ACHN (cell line): ENCODE results near the gene HNRNPUL1.

ENCODE experiments used
- DNase-seq: peaks from one replicate; pipeline ENCODE4 v3.0.0-alpha.2; 2015
- in situ Hi-C: cut with HindIII; loops from 2 replicates; pipeline ENCODE4 v1.10.0; 2017; ENCODE audit warnings: low sequenced_read_pairs, low pct_ligation_motif_present, low pct_unique_long_range_greater_than_20kb

The HNRNPUL1 gene

DNA sequence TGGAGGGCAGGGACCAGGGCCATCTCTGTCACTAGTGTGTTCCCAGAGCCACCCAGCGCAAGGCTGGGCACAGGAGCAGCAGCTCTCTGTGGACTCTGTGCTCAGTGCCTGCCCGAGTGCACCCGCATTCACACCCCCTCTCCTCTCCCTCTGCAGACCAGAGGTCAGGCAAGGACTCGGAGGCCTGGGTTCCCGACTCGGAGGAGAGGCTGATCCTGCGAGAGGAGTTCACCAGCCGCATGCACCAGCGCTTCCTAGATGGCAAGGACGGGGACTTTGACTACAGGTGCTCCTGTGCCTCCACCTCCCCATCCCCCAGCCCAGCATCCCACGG is 56.0 kb downstream of the HNRNPUL1 start:
- in situ Hi-C loops: no loop called here
- DNase-seq: no peak

DNA sequence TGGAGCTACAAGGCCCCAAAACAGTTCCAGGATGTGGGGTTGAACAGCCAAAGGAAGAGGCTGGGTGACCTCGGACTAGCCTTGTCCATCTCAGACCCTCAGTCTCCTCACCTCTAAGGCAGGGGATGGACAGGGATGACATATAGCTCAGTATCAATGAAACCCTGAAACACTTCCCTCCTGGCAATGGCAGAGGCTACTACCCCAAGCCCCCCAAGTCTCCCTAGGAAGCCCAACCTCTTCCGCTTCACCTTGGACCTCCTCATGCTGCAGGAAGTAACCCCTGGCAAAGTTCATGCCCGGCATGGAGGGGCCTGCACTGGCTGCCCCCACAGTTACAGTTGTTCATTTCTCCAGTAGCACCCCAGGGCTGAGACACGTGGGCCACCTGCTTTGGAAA is 56.4 kb downstream of the HNRNPUL1 start:
- in situ Hi-C loops: no loop called here

DNA sequence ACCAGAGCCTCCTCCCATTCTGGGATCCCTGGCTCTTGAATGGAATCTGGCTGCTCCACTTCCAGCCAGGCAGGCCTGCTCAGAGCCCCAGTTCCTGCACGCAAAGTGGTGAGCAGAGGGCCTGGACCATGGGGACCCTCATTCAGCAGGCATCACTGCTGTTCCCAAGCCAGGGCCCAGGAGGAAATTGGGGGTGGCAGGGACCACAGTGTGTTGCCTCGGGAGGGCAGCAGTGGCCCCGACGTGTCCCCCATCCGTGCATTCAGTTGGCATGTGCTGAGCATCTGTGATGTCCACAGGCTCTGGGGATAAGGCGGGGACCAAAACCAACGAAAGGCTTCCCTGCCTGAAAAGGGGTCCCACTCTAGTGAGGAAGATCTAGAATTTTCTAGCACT is 57.0 kb downstream of the HNRNPUL1 start:
- in situ Hi-C loops: no loop called here
- DNase-seq: no peak

More for the DNA sequence above, 56.4 kb downstream of the HNRNPUL1 start:
- no peak for DNase-seq

DNA sequence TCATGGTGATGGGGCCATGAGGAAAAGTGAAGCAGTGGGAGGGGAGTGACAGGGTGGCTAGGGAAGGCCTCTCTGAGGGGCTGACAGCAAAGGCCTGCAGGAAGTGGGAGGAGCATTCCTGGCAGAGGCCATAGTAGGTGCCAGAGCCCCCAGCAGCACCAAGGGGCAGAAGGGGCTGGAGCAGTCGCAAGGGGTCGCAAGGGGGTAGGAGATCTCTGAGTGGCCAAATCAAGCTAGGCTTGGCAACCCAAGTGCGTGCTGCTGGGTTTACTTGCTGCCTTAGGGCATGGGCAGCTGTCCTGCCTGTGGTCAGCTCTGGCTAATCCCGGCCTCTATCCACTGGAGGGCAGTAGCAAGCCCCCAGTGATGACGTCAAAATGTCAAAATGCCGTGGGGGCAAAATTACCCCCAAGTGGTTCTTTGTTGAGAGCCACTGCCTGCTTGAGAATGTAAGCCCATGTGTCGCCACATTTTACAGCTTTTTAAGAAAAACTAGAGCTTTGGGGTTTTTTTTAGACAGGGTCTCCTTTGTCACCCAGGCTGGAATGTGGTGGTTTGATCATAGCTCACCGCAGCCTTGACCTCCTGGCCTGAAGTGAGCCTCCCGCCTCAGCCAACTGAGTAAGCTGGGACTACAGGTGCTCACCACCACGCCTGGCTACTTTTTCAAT is 57.6 kb downstream of the HNRNPUL1 start:
- peak; percentile 69 for DNase-seq
- in situ Hi-C loops: no loop called here

DNA sequence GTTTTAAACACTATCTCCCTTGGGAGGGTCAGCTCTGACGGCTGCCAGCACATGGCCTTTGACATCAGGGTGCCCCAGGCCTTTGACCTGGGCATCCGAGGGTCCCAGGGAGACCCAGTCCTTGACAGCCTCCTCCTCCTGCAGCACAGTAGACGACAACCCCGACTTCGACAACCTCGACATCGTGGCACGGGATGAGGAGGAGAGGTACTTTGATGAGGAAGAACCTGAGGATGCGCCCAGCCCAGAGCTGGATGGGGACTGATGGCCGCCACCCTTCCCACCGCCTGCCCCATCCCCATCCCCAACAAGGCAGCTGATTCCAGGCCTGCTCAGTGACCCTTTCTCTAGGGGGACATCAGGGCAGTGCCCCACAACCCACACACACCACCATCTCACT is 58.3 kb downstream of the HNRNPUL1 start:
- no peak for DNase-seq
- in situ Hi-C loops: no loop called here

DNA sequence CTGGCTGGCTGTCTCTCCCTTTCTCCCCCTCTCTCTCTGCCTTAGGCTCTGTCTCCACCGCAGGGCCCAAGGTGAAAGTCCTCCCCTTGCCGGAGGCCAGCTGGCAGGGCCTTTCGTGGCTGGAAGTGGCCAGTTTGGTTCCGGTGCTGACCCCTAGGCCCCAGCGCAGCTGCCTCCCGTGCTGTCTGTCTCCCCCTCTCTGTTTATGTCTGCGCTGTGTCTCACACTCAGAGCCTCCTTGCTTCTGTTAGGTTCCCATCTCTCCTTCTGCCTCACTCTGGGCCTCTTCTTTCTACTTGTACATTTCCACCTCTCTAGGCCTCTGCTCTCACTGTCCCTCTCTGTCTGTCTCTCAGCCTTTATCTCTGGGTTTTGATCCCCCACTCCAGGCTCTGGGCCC is 58.9 kb downstream of the HNRNPUL1 start:
- no peak for DNase-seq
- in situ Hi-C loops: no loop called here

DNA sequence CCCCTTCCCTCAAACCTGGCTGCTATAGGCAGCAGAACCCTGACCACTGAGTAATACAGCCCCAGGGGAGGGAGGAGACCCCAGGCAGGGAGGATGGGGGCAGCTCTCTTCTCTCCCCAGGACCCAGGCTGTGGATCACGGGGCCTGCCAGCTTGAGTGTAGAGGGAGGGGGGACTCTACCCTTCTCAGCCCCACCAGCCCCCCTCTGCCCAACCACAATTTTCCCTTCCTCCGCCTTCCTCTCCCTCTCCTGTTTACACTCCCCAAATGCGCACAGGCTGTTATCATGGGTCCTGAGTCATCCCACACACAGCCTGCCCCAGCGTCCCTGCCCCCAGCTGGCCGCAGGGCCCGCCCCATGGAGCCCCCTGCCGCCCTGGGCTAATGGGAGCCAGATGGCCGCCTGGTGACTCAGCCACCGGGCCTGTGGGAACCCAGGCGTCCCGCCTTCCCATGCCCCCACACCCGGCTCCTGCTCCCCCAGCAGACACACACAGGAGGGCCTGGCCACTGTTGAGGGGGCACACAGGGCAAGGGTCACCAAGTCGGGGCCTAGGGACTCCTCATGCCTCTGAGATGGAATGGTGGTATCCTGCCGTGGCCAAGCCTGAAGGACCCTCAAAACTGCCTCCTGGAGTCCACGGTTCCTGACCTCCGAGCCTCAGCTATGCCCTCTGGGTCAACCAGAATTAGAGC is 59.4 kb downstream of the HNRNPUL1 start:
- DNase-seq: peak; percentile 79
- in situ Hi-C loops: no loop called here

DNA sequence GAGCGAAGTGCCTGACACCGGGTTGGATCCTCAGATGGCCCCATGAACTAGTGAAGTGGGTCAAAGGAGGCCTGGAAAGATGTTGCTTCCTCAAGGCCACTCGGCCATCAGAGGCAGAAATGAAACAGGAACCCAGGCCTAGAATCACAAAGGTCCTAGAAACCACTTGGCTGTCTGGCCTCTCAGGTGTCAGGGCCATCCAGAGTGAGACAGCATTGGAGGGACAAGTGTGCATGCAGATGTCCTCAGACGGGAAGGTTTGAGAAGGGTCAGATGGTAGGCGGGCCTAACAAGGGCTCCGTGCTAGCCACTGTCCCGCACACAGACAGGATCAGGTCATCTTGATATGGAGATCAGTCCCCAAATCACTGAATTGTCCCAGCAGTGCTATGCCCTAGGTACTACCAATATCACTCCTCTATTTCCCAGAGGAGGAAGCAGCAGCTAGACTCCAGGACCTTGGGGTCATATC is 60.1 kb downstream of the HNRNPUL1 start:
- in situ Hi-C loops: no loop called here
- DNase-seq: no peak

DNA sequence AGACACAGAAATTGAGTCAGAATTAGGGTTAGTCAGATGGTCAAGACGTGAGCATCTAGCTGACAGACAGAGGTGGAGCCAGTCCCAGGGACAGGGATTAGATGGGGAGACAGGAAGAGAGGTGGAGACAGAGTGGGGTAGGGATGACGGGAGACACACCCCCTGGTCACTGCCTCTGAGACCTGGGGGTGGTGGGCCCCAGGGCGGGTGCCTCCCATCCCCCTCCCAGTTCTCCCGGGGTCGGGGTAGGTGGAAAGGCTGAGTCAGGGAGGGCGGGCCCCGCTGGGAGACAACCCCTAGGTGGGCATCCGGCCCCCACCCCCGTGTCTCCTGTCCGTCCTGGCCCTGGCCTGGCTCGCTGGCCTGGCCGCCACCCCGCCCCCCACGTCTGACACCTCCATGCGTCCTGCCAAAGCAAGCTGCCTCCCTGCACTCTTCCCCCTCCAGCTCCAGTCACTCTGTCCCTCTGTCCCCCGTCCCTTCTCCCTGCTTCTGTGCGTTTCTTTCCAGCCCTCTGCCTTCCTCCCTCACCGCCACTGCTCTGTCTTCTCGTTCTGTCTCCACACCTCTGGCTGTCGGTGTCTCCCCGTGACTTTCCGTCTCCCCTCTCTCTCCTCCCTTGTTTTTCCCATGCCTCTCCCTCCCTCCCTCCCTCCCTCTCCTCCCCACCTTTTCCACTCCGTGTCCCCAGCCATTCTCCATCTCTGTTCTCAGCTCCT is 60.9 kb downstream of the HNRNPUL1 start:
- no peak for DNase-seq
- in situ Hi-C loops: no loop called here

DNA sequence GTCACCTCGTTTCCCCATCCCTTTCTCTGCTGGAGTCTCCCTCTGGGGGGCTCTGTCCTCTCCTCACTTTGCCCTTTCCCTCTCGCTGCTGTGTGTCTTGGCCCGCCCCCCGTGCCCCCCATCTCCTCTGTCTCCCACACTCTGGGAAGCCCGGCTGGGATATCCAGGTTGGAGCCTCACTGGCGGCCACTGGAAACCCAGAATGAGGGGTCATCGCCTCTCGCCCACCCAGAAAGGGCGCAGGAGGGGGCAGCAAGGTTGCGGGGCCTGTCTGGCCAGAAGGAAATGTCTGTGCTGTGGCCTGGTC is 61.4 kb downstream of the HNRNPUL1 start:
- in situ Hi-C loops: no loop called here
- DNase-seq: no peak

DNA sequence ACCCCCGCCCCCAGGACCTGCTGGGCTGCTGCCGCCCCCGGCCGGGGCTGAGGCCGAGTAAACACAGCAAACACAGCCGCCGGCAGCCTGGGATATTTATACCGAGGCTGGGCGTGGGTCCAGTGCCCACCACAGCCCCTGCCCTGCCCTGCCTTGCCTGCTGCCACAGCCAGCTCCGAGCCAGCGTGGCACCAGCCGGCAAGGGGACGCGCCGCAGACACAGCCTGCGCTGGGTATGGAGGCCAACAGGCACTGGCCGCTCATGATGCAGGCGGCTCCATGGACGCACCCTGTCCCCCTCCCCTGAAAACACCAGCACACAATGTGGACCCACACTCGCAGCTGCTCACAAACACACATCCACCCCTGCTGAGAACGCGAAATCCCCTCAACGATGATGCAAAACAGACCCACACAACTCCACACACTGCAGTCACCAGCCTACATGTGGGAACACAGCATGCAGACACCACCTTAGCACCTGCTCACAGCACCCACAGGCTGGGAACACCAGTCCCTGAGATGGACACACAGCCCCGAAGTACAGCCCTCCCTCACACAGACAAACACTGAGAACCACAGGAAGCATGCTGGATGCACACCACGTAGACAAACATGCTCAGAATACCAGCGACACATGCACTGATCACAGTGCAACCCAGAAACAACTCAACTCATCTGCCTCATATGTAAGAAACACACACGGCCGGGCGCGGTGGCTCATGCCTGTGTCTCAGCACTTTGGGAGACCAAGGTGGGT is 62.0 kb downstream of the HNRNPUL1 start:
- in situ Hi-C loops: no loop called here
- no peak for DNase-seq

DNA sequence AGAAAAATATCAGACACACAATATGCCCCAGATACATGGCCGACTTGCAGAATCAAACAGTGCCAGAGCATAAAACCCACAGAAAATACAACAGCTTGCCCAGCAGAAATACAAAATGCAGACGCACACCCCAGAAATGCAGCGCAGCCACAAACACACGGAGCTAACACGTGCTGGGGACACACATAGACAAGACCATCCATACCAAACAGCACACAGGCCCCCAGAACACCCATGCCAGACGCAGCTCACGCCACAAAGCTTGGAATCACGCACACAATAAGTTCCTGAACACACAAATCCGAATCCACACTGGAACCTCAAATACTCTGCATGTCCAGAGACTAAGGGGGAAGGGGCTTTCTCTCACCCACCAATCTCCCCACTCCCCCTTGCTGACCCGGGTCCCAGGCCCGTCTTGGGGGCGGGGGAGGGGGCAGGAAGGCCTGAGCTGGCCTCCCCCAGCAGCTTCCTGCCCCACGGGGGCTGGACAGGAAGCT is 63.0 kb downstream of the HNRNPUL1 start:
- in situ Hi-C loops: no loop called here
- no peak for DNase-seq

DNA sequence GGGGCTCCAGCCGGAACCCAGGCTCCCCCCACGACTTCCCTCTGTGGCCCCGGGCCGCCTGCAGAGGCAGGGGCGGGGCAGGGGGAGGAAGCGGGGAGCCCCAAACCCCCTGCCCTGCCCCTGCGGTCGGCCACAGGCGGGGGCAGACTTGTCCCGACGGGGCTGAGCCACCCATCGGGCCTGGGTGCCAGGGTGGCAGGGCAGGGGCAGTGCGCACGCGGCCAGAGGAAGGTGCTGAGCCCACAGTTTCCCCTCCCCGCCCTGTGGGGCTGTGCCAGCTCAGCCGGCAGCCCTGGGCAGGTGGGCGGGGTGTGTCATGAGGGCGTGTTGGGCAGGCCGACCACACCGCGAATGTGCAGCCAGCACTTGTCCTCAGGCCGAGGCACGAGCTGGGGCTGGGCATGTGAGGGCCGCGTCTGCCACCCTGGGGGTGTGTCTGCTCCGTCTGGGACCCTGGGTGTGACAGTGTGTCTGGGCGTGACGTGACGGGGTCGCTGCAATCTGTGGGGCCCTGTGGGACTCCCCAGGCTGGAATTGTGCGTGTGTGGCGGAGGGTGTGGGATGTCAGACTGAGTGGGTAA is 63.5 kb downstream of the HNRNPUL1 start:
- no peak for DNase-seq
- in situ Hi-C loops: no loop called here

DNA sequence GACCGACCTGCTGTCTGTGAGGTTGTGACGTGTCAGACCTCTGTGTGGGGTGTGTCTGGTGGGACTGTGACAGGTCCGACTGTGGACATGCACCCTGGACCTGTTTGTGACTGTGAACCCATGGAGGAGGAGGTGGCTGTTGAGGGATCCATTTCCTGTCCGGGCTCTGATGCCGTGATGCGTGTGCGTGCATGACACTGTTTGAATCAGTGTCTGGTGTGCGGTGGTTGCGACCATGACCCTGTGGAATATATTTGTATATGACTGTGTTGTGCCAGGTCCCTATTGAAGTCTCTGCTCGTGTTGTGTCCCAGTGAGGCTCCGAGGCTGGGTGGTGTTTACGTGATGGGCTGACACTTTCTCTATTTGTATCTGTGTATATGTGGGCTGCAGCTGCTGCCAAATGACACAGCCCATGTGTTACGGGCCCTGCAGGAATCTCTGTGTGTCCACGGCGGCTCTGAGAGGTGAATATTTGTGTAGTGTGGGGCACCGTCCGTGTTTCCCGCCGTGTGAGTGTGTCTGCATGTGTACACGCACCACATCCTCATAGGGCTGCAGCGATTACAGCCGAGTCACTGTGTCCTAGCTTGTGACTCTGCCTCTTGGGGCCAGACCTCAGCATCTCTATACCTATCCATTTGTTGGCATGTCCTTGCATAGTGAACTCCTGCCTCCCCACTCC is 64.1 kb downstream of the HNRNPUL1 start:
- in situ Hi-C loops: no loop called here
- DNase-seq: no peak

DNA sequence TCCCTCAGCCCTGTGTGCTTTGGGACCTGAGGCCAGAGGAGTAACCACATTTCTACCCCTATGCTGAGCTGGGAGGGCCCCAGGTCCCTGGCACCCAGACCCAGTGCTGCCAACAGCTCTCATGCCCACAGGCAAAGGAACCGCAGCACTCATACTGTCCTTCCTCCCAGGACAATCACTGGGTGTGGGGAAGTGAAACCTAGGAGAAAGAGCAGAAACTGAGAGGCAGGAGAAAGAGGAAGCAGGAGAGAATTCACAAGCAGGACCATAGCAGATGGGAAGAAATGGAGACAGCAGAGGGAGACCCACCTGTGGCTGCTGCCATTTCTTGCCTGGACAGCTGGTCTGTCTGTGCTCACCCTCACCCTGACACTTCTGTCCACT is 64.7 kb downstream of the HNRNPUL1 start:
- DNase-seq: no peak
- in situ Hi-C loops: no loop called here

DNA sequence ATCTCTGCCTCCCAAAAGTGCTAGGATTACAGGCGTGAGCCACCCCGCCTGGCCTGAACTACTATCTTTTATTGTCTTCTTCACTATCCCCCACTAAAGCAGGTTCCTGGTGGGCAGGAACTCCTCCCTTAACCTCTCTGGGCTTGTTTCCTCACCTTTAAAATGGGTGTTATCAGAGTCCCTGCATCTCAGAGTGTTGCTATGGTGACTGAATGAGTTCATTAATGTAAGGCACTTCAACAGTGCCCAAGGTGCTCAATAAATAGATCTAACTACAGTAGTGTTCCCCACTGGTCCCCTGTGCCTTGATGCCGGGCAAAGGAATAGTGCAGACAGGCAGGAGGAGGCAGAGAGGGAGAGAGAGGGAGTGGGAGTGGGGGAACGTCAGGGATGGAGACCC is 66.3 kb downstream of the HNRNPUL1 start:
- no peak for DNase-seq
- in situ Hi-C loops: no loop called here

DNA sequence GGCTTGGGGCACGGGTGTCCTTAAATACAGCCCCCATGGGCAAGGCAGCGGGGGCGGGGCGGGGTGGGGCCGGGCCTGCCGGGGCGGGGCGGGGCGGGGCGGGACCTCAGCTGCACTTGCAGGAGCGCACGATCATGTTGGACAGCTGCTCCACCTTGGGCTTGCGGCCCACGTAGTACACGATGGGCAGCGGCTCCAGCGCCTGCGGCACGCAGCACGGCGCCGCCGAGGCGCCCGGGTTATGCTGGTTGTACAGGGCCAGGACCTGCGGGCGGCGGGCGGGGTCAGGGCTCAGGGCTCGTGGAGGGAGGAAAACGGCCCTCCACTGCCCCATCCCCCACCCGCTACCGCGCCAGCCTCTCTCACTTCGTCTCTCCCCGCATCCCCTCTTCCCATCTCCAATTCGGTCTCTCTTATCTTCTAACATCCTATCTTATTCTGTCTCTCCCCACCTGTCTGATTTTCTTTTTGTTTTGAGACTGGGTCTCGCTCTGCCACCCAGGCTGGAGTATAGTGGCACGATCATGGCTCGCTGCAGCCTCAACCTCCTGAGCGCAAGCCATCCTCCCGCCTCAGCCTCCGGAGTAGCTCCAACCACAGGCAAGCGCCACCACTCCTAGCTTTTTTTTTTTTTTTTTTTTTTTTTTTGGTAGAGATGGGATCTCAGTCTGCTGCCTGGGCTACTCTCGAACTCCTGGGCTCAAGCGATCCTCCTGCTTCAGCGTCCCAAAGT is 66.9 kb downstream of the HNRNPUL1 start:
- in situ Hi-C loops: no loop called here
- DNase-seq: no peak

DNA sequence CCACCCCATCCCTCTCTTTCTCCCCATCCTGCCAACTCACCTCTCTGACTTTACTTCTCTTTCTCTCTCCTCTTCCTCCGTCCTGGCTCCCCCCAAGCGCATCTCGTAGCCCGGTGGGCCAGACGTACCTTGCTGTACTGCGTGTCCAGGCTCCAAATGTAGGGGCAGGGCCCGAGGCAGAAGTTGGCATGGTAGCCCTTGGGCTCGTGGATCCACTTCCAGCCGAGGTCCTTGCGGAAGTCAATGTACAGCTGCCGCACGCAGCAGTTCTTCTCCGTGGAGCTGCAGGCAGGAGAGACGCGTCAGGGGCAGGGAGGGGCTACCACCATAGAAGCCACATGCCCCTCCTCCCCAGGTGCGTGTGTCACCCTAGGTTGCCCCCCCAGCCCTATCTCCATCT is 67.8 kb downstream of the HNRNPUL1 start:
- in situ Hi-C loops: no loop called here

More for the DNA sequence above, 67.8 kb downstream of the HNRNPUL1 start:
- no peak for DNase-seq
